ENCODE data around the gene TTC7B.

DNA sequence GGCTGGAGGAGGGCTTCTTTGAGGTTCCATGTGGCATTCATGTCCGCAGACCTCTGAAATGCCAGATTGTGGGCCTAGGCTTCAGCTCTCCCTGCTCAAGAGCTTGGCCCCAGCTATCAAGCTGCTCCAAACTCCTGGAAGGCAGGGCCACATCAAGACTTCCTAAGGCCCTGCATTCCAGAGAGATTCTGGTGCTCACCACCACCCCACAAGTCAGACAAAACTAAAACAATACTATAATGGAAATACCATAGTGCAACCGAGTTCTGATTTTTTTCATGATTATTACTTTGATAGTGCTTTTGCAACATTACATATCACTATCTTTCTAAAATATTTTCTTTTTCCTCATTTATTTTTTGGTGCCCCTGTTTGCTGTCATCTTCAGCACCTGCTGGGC is 333.1 kb downstream of the TTC7B start:
- TF ChIP-seq, protein P1, sequence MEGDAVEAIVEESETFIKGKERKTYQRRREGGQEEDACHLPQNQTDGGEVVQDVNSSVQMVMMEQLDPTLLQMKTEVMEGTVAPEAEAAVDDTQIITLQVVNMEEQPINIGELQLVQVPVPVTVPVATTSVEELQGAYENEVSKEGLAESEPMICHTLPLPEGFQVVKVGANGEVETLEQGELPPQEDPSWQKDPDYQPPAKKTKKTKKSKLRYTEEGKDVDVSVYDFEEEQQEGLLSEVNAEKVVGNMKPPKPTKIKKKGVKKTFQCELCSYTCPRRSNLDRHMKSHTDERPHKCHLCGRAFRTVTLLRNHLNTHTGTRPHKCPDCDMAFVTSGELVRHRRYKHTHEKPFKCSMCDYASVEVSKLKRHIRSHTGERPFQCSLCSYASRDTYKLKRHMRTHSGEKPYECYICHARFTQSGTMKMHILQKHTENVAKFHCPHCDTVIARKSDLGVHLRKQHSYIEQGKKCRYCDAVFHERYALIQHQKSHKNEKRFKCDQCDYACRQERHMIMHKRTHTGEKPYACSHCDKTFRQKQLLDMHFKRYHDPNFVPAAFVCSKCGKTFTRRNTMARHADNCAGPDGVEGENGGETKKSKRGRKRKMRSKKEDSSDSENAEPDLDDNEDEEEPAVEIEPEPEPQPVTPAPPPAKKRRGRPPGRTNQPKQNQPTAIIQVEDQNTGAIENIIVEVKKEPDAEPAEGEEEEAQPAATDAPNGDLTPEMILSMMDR (IDR thresholded peaks at IDR 0.05; ENCODE audit: low read depth, low read length) = no peak
- TF ChIP-seq POLR2A (IDR thresholded peaks at IDR 0.05; ENCODE audit: extremely low read depth, insufficient read length) = no peak

All from NB4 (cell line).